ENCODE data around the gene TEX14. TPM values are rescaled to one million over a fixed set of nuclear protein-coding genes. Genes with fewer than 3 reads are reported as not detected.

Gene TEX14
- total and polyA plus RNA-seq, 7 donors, result 0.05 to 3.5 (median 0.11) TPM; not detected in 1

DNA sequence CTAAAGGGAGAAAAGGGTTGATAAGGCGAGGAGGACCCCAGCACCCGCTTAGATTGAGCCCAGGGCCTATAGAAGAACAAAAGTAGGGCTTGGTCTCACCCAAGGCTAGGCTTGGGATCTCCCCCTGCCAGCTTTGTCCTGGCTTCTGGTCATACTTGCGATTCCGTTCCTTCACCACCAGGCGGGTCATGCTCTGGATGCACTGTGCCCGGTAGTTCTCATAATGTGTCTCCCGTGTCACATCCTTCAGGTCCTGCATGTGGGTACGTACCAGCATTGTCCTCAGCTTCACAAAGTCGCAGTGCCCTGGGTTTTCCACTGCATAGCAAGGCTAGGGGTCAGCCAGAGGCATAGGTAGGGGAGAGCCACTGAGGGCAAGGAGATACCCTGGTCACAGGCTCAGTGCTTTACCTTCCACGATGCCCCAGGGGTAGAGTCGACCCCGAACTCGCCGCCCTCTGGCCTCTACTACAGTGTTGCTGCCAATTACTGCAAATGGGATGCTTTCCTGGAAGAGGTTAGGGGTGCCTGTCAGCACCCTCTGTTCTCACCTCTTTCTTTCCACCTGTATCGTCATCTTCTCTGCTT lies 170.9 kb downstream of the TEX14 start:
- intact Hi-C loops (cut with DNase I), result loop anchor here (5.0 to 10.0 kb wide), 3 partner anchors 66 to 174 kb away; partner anchors contain the start of genes RAD51C (in 1 of the 2) and TEX14 (in 1 of the 2)
- DNase-seq (no peak), ATAC-seq (no peak)
- 66 to 71% (median 66%) methylated on average over 14 to 15 of the region's 15 CpGs for WGBS, 3 donors
- no peaks in the 10 kb centered on the region for H3K27me3 ChIP-seq (ENCODE audit: insufficient read depth in 3 of 3, low read length in 2 of 3)
- no peak overlapping the region for H3K4me3 ChIP-seq
- TF ChIP-seq, protein P1, sequence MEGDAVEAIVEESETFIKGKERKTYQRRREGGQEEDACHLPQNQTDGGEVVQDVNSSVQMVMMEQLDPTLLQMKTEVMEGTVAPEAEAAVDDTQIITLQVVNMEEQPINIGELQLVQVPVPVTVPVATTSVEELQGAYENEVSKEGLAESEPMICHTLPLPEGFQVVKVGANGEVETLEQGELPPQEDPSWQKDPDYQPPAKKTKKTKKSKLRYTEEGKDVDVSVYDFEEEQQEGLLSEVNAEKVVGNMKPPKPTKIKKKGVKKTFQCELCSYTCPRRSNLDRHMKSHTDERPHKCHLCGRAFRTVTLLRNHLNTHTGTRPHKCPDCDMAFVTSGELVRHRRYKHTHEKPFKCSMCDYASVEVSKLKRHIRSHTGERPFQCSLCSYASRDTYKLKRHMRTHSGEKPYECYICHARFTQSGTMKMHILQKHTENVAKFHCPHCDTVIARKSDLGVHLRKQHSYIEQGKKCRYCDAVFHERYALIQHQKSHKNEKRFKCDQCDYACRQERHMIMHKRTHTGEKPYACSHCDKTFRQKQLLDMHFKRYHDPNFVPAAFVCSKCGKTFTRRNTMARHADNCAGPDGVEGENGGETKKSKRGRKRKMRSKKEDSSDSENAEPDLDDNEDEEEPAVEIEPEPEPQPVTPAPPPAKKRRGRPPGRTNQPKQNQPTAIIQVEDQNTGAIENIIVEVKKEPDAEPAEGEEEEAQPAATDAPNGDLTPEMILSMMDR (IDR thresholded peaks at IDR 0.05), result no peak
- H3K4me1 ChIP-seq, result peaks cover 12% of the 10 kb centered on the region
- H3K9me3 ChIP-seq, result no peaks in the 10 kb centered on the region
- H3K27ac ChIP-seq, result no peak overlapping the region
- peaks cover 0 to 5% of the 10 kb centered on the region in 2 donors for H3K36me3 ChIP-seq (ENCODE audit: insufficient read depth in 1 of 2, low read depth in 1 of 2)

DNA sequence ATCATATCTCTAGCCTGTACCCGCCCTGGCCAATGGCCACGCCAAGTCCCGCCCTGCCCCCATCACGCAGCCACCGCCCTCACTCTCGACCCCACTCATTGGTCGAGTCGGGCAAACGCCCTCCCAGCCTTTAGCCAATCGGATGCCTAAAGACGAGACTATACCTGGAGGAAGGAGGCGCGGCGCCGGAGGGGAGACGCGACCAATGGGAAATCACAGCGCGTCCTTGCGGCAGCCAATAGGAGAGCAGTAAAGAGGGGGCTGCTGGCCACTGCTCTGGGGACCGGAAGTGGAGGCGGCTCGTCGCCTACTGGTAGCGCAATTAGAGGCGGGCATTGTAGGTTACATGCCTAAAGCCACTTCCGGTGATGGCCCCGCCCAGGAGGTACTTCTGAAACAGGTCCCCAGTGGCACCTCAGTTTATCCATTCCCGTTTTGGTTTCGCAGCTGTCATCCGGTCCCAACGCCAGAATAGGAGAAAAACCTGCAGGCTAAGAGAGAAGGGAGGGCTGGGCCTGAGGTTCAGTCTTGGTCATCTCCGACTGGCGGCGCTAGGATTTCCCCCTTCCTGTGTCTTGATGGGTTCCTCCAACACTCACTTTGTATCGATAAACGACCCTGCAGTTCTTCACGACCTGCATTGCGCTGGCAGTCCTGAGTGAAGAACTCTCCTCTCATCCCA lies 173.8 kb downstream of the TEX14 start:
- intact Hi-C loops (cut with DNase I), result loop anchor here (2.0 to 10.0 kb wide), 3 partner anchors 163 to 487 kb away; partner anchors contain the start of genes SUPT4H1 (in 2 of the 2), RAD51C (in 1 of the 2) and TEX14 (in 1 of the 2)
- peak; percentile 91 to 93 (median 92) for ATAC-seq
- 0% methylated on average over 38 to 39 of the region's 39 CpGs for WGBS, 3 donors

DNA sequence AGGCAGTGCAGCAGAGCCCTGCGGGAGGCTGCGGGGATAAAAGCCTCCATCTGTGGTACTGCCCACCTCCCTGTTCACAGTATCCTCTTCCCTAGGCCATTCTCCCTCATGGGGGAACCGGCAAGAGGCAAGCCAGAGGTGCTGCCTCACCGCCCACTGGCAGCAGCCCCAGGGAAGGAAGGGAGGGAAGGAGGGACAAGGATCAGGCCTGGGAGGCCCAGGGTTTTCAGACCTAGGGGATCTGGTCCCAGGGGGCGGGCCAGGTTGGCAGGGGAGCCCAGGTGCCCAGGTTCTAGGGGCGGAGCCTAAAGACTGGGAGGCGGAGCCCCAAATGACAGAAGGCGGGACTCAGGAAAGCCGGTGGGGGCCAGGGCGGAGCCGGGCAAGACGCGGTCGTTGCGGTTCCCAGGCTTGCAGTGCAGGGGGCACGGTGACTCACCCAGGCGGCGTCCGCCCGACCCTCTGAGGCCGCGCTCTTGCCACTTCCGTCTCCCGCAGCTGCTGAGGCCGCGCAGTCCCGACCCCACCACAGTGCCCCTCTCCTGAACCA lies 174.4 kb downstream of the TEX14 start:
- DNase-seq, result no peak
- WGBS, 3 donors, result 0 to 2% (median 0%) methylated on average over 14 to 27 of the region's 27 CpGs
- peak overlapping the region; percentile 87 for H3K4me3 ChIP-seq
- H3K4me1 ChIP-seq, result peaks cover 26% of the 10 kb centered on the region
- no peaks in the 10 kb centered on the region for H3K27me3 ChIP-seq (ENCODE audit: insufficient read depth in 3 of 3, low read length in 2 of 3)
- no peaks in the 10 kb centered on the region for H3K9me3 ChIP-seq
- peak overlapping the region; percentile 97 for H3K27ac ChIP-seq
- peaks cover 1 to 16% of the 10 kb centered on the region in 2 donors for H3K36me3 ChIP-seq (ENCODE audit: insufficient read depth in 1 of 2, low read depth in 1 of 2)
- TF ChIP-seq, protein P1 (IDR thresholded peaks at IDR 0.05), result no peak
- peak in 2 of 4 donors; percentile 47 to 56 for ATAC-seq
- intact Hi-C loops (cut with DNase I), result loop anchor here (5.0 to 10.0 kb wide), 2 partner anchors 163 to 175 kb away; partner anchors contain the start of genes SUPT4H1 (in 2 of the 2), RAD51C (in 1 of the 2) and TEX14 (in 1 of the 2)

More for the DNA sequence above, 173.8 kb downstream of the TEX14 start:
- TF ChIP-seq, protein P1 (IDR thresholded peaks at IDR 0.05), result no peak
- peak overlapping the region; percentile 87 for H3K4me3 ChIP-seq
- H3K4me1 ChIP-seq, result peaks cover 26% of the 10 kb centered on the region
- peak; percentile 100 for DNase-seq
- peak overlapping the region; percentile 97 for H3K27ac ChIP-seq
- peaks cover 0 to 9% of the 10 kb centered on the region in 2 donors for H3K36me3 ChIP-seq (ENCODE audit: insufficient read depth in 1 of 2, low read depth in 1 of 2)
- no peaks in the 10 kb centered on the region for H3K27me3 ChIP-seq (ENCODE audit: insufficient read depth in 3 of 3, low read length in 2 of 3)
- H3K9me3 ChIP-seq, result no peaks in the 10 kb centered on the region

DNA sequence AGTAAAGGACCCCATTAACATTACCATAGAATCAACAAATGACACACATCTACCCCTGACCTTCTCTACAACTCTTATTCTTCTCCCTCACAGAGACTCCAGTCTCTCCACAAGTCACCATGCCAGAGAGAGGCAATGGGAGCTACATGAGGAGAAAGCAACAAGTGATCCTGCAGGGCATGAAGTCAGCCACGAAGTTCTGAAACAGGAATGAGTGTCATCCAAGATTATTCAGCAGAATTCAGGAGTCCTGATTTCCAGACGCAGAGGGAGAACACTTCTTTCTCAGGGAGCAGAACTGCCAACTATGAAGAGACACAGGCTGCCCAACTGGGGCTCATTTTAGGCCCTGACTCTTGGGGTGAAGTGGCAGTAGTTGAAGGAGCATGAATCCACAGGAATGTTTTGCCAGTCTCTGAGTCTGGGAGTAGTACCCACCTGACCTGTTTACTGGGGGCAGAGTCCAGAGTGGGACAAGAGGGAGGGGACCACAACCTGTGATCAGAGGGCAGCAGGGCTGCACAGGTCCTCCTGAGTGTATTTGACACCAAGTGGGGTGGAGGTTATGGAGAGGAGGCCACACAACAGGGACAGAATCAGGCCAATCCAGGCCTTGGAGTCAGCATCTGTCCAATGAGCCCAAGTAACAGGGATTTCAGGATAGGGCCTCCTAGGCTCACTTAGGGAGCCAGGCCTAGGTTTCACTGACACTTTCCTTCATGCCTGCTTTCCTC lies 175.0 kb downstream of the TEX14 start:
- peak overlapping the region; percentile 87 for H3K4me3 ChIP-seq
- DNase-seq, result no peak
- ATAC-seq, result no peak
- peaks cover 4 to 22% of the 10 kb centered on the region in 2 donors for H3K36me3 ChIP-seq (ENCODE audit: insufficient read depth in 1 of 2, low read depth in 1 of 2)
- peaks cover 26% of the 10 kb centered on the region for H3K4me1 ChIP-seq
- H3K9me3 ChIP-seq, result no peaks in the 10 kb centered on the region
- TF ChIP-seq, protein P1 (IDR thresholded peaks at IDR 0.05), result no peak
- peak overlapping the region; percentile 97 for H3K27ac ChIP-seq
- intact Hi-C loops (cut with DNase I), result loop anchor here (5.0 to 10.0 kb wide), 2 partner anchors 162 to 175 kb away; partner anchors contain the start of genes SUPT4H1 (in 2 of the 2), RAD51C (in 1 of the 2) and TEX14 (in 1 of the 2)
- 35 to 60% (median 48%) methylated on average over 2 of the region's 2 CpGs for WGBS, 3 donors
- H3K27me3 ChIP-seq (ENCODE audit: insufficient read depth in 3 of 3, low read length in 2 of 3), result no peaks in the 10 kb centered on the region
